Activated naive CD4-positive, alpha-beta T cell (primary cell): ENCODE data around the gene RBBP6.

Source experiments
- DNase-seq, 4 experiments: peaks; one replicate each; lab custom pipeline; 2025; lab: John Stamatoyannopoulos, UW

RBBP6 gene

GRCh38 chr16:24523569-24523968, 15.8 kb upstream of the RBBP6 start:
- DNase-seq: no peak

GRCh38 chr16:24524855-24525677, 14.3 kb upstream of the RBBP6 start:
- no peak for DNase-seq

- no peak for DNase-seq
These were observed 13.3 kb upstream of the RBBP6 start for GRCh38 chr16:24525970-24526559.

GRCh38 chr16:24526701-24527495, 12.5 kb upstream of the RBBP6 start:
- DNase-seq: no peak

DNA sequence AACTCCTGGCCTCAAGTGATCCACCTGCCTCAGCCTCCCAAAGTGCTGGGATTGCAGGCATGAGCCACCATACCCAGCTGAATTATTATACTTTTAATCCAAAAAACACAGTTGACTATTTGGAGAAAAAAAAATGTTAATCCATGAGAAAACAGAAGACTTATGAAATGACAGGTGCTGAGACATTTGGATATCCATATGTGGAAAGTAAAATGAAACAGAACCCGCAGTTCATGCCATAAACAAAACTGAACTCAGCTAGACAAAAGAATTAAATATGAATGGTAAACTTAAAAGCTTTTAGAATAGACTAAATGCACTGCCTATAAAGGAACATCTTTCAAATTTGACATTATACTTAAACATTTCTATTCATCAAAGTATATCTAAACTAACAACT, 8.2 kb upstream of the RBBP6 start:
- DNase-seq: no peak

GRCh38 chr16:24534620-24535019, 4.7 kb upstream of the RBBP6 start:
- DNase-seq: no peak

GRCh38 chr16:24535827-24536226, 3.5 kb upstream of the RBBP6 start:
- no peak for DNase-seq

DNA sequence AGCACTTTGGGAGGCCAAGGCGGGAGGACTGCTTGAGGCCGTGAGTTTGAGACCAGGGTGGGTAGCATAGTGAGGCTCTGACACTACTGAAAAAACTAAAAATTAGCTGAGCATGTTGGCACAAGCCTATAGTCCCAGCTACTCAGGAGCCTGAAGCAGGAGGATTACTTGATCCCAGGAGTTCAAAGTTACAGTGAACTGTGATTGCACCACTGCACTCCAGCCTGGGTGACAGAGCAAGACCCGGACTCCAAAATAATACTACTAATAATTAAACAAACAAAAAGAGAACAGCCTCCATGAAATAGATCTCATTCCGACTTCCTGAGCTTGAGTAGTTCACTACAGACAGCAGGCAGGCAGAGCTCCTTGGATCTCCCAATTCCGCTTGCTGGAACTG, 2.7 kb upstream of the RBBP6 start:
- no peak for DNase-seq

DNA sequence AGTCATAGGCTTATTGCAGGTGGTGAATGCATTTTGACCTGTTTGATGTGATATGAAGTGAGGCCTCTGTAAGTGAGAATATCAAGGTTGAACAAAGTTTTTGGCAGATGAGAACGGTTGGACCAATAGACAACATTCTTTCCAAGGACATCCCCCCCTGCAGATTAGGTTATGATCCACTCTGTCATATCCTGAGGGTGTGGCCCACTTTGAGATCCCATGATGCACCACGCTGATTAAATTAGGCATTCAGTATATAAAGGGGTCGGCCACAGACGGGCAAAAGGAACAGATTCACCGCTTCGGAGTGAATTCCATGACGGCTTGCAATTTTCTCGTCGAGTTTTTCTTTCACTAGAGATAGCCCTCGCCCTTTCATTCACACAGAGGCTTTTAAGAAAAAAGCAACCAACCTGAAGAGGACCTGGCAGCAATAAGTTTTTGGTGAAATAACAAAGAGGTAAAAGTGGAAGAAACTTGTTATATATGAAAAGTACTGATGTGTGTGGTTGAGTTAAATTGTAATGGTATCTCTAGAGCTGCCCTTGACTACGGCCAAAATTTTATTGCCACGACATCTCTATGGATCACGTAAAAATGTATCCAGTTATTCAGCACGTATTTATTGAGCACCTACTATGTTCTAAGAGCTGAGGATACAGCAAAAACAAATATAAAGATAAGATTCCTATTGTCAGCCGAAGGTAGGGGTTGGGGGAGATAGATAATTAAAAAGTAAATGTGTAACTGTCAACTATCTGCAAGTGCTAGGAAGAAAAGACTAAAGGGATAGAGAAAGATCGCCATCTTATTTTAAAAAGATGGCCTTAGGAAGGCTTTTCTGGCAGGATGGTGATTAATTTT, 1.7 kb upstream of the RBBP6 start:
- no peak for DNase-seq

DNA sequence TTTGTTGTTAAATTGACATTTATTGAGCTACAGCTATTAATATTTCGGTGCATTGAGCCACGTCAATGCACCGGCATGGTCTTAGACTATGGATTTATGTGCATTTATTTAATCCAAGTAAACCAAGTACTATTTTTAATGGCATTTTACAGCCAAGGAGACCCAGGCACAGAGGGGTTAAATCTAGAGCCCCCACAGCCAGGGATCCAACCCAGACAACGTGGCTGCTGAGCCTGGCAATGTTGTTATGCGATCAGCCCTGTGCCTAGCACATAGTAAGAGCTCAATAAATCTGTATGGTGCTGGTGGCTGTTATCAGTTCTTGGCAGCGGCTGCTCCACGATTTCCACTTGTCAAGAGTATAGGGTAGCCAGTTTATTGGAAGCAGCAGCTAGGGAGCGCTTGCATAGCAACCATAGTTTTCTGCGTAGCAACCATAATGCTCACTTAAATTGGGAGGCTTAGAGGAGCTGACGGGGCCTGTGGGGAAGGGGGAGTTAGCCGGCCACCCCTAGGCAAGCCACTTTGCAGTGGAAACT, 541 bp upstream of the RBBP6 start:
- no peak for DNase-seq

- peak in 3 of 4 experiments; percentile 27 to 61 (median 54) for DNase-seq
These were observed 660 bp downstream of the RBBP6 start for GRCh38 chr16:24539850-24540601.

DNA sequence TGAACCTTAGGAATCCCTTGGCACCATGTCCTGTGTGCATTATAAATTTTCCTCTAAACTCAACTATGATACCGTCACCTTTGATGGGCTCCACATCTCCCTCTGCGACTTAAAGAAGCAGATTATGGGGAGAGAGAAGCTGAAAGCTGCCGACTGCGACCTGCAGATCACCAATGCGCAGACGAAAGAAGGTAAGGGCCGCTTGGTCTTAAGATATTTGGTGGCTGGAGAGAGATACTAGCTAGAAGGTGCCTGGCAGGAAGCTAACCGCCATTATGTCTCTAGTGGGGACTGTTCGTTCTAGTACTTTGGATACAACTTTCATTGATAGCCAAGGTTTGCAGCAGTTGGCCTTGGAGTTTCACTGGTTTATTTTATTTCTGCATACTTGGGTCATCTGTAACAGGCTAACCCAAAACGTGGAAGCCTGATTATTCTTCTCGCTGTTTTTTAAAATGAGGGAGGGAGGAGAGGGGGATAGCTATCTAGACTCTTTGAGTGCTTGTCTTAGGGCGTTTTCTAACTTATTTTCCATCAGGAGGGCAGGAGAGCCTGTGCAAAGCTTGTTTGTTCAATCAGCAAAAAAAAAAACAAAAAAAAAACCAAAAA, 1.3 kb downstream of the RBBP6 start:
- DNase-seq: no peak

GRCh38 chr16:24541233-24541933, 2.0 kb downstream of the RBBP6 start:
- DNase-seq: no peak

DNA sequence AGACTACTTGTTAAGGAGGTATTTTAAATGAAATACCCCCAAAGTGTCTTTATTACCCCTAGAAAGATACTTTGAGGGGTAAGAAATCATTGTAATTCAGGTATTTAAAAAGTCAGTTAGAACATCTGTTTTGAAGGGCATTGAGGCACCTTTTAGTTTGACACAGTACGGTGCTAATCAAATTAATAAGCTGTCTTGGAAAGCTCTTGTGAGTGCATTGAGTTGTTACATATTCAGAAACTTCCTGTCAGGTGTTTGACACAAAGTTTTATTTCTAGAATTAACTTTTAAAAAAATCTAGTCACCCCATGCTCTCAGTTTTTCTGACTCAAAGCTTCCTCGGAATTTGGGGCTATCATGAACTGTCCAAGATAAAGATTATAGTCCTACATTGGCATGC, 4.6 kb downstream of the RBBP6 start:
- no peak for DNase-seq

- DNase-seq: no peak
These were observed 5.3 kb downstream of the RBBP6 start for GRCh38 chr16:24544640-24545039.

DNA sequence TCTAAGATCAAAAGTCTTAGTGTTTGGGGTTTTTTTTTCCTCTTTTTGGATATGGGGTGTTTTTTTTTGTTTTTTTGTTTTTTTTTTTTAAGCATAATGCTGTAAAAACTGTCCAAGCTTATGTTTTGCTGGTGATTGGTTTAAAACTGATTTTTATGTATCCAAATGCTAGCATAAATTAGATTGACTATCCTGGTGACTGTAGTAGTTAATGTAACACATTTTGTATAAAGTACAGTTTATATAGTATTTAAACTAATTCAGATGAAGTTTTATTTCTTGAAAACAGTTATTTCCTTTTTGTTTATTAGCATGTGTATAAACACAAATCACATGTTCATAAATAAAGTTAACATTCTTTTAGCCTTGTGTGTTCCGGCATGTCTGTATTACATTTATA, 10.9 kb downstream of the RBBP6 start:
- DNase-seq: no peak

- no peak for DNase-seq
These were observed 13.4 kb downstream of the RBBP6 start for GRCh38 chr16:24552705-24553246.

DNA sequence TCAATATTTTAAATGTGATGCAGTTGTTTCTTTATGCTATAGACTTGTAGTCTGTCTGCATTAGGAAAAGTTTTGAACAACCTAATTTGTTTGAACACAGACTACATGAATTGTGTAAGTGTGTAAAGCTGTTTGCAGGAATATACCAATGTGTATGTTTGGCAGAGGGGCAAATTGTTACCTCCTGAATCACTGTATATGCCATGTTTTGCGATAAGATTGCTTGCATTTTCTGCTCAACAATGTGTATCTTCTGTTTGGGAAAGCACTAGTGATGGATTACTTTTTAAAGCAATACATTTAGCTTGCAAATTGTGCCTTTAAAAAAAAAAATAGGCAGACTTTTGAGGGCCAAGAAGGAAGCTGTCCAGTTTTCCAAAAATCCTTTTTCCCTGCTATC, 14.6 kb downstream of the RBBP6 start:
- DNase-seq: no peak

GRCh38 chr16:24555346-24555872, 16.0 kb downstream of the RBBP6 start:
- no peak for DNase-seq
